Measurements from ENCODE around the gene DSTN.

Gene DSTN

DNA sequence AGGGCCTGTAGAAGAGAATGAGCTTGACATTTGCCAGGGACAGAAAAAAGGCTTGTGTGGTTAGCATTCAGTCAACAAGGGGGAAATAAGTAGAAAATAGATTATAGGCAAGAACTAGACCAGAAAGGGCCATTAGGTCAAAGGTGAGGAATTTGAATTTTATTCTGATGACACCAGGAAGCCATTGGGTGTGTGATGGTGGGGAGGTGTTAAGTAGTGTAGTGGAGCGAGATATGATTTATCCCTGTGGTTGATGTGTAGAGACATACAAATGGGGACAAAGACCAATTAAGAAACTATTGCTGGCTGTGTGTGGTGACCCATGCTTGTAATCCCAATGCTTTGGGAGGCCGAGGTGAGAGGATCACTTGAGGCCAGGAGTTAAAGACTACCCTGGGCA lies 11.0 kb downstream of the DSTN start:
- no peak for DNase-seq (ENCODE audit: low read depth)

DNA sequence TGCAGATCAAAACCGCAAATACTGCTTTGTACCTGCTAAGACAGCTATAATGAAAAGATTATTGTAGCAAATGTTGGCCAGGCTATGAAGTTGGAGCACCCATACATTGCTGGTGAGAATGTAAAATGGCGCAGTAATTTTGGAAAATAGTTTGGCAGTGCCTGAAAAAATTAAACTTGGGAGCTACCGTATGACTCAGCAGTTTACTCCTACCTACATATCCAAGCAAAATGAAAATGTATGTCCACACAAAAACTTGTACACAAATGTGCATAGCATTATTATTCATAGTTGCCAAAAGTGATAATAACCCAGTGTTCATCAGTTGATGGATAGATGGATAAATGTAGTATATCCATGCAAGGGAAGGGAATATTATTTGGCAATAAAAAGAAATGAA lies 13.3 kb downstream of the DSTN start:
- DNase-seq (ENCODE audit: low read depth), result no peak

DNA sequence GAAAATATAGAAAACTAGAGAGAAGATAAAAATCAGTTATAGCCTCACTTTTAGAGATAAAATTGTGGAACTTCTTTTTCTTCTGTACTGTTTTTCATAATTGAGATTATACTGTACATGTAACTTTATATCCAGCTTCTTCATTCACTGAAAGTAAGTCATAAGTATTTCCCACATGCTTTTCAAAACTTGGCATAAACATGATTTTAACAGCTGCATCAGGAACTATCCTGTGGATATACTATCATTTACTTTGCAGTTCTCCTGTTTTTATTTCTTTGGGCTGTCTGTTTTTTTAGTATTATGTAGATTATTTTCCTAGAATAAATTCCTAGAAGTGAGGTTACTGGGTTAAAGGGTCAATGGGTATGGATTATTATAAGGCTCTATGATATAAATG lies 14.8 kb downstream of the DSTN start:
- DNase-seq (ENCODE audit: low read depth), result no peak

DNA sequence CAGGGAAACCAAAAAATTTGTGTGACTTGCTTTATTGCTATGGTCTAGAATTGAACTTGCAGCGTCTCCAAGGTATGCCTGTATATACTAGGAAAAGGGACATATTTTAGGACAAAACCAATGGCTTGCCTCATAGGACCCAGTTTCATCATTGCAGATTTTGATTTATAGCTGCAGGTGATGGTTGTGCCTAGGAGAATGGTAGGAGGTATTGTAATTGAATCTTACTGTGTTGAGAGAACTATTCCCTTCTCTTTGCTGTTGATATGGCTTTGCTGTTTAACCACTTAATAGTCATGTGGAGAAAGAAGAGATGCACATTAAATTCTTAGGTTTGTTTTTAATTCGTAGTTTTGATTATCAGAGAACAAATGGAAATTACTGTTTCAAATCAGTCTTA lies 16.4 kb downstream of the DSTN start:
- DNase-seq (ENCODE audit: low read depth), result no peak

DNA sequence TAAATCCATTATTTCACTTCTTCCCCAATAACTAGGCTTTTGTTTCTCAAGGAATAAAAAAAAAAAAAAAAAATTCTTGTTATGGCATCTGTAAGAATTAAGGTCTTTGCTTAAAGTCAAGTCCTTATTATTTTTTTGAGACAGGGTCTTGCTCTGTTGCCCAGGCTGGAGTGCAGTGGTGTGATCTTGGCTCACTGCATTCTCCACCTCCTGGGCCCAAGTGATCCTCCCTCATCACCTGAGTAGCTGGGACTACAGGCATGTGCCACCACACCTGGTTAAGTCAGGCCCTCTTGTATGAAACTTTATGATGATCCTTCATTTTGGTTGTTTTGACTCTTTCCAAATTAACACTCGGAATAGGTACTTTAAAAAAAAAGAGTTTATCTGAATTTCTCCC lies 17.3 kb downstream of the DSTN start:
- no peak for DNase-seq (ENCODE audit: low read depth)

DNA sequence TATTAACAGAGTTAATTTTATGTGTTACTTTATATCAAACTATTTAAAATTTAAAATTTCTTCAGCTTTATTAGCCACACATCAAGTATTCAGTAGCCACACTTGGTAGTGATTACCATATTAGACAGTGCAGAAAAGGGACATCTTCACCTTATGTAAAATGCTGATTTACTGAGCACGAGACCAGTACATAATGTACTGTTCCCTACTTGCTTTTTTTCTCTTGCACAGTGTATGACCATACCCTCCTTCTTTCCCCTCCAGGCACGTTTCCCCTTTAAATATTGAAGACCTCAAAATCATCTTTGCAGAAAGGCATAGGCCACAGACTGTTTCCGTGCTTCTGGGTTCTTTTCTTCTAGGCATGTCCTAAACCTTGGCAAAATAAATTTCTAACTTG lies 17.9 kb downstream of the DSTN start:
- DNase-seq (ENCODE audit: low read depth), result no peak

DNA sequence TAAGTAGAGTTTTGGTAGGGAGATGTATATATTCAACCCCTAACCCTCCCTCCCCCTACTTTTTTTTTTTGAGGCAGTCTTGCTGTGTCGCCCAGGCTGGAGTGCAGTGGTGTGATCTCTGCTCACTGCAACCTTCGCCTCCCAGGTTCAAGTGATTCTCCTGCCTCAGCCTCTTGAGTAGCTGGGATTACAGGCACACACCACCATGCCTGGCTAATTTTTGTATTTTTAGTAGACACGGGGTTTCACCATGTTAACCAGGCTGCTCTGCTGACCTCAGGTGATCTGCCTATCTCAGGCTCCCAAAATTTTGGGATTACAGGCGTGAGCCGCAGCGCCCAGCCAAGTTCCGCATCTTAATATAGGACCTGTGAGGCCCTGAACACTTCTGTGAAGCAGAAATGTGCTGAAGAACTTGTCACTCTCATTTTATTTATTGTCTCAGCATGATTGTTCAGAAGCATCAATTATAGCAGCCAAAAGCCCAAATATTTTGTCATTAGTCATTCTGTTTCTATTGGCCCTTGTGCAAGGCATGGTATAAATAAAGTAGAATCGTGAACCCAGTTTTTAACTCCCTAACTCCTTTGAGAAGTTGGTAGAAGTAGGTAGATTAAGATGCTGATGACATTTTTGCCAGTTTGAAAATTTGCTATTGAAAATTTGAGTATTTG lies 19.4 kb downstream of the DSTN start:
- no peak for DNase-seq (ENCODE audit: low read depth)

DNA sequence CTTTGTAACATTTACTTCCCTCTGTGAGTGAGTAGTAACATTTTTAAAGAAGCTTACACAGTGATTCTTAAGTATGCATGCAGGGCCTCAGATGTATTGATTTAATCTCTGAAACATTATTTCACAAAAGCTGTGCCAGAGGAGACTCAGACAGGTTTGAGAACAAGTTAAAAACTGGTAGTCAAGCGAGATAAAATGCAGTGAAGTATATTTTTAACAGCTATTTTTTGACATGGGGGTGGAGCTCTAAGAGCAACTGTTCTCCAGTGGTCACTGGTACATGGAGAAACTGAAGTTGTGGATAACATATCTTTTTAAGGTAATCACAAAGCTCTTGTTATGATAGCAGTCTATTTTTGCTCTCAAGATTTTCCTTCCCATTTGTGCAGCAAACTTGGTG lies 20.4 kb downstream of the DSTN start:
- no peak for DNase-seq (ENCODE audit: low read depth)

DNA sequence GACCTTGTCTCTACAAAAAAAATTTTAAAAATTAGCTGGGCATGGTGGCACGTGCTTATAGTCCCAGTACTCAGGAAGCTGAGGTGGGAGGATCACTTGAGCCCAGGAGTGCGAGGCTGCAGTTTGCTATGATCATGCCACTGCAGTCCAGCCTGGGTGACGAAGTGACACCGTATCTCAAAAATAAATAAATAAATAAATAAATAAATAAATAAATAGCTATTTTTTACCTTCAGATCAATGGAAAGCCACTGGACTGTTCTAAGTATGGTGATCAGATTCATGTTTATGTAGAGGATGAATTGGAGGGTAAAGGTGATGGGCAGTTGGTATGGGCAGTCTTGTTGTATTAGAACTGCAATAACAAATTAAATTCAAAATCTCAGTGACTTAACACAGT lies 24.0 kb downstream of the DSTN start:
- DNase-seq (ENCODE audit: low read depth), result no peak

DNA sequence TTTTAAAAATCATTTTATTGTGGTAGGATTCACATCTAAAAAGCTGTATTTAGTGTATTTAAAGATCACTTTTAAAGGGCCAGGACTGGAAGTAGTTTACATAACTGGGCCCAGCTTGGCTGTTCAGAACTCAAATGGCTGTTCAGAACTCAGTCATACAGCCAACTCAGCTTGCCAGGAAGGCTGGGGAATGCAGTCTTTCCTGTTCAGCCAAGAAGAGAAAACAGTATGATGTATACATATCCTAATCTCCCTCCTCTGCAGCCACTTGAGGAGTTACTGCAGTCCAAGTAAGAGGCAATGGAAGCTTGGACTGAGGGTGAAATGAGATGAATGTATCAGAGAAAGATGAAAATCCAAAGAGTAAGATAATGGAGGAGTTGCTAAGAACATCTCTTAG lies 24.6 kb downstream of the DSTN start:
- no peak for DNase-seq (ENCODE audit: low read depth)

DNA sequence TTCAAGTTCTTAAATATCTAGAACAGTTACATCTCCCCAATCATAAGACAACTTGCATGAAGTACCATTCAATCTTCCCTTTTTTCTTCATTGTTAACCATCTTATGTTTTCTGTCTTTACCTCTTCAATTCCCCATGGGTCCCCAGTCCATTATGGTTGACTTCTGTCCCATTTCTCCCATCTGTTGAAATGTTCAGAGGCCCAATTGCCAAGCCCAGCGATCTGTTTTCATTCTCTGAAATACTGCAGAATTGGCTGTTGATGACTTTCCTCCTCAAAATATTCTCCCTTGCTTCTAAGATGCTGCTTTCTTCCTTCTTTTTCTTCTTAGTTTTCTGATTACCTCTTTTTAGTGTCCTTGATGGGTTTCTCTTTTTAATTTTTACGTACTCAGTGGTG lies 26.0 kb downstream of the DSTN start:
- no peak for DNase-seq (ENCODE audit: low read depth)

DNA sequence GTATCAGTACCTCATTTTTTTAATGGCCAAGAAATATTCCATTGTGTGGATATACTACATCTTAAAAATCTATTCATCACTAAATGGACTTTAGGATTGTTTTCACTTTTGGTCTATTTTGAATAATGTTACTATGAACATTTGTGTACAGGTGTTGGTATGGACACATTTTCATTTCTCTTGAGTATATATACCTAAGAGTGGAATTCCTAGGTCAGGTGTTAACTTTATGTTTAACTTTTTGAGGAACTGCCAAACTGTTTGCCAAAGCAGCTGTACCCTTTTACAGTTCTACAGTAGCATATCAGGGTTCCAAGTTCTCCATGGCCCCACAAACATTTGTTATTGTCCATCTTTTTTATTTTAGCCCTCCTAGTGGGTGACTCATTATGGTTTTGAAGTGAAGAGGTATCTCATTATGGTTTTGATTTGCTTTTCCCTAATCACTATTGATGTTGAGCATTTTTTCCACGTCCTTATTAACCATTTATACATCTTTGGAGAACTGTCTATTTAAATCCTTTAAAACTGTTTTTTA lies 28.2 kb downstream of the DSTN start:
- DNase-seq (ENCODE audit: low read depth), result no peak

DNA sequence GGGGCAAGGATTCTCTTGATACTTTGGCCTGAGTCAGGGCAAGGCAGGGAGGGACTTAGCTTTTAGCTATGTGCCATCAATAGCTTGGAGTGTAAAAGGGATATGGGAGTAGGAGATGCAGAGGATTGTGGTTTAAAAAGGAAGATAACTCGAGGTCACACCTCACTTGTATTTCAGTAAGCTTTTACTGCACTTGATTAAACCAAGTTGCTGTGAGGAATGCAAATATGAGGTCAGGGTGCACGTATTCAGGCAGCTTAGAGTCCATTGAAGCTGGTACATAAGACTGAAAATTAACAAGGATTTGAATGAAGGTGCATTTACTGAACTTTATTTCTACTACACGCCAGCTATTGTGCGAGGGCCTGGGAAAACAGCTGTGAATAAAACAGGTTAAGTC lies 32.1 kb downstream of the DSTN start:
- no peak for DNase-seq (ENCODE audit: low read depth)

DNA sequence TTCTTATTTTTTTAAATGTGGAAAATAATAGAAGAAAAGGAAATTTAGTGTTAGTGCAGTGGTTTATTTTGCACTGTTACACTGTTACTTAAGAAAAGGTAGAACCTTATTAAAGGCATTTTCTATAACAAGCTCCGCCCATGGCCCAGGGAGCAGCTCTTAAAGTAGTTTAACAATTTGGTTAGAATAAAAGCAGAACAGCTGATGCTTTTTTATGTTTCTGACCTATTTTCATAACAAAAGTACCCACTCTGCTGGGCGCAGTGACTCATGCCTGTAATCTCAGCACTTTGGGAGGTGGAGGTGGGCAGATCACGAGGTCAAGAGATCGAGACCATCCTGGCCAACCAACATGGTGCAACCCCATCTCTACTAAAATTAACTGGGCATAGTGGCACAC lies 32.6 kb downstream of the DSTN start:
- no peak for DNase-seq (ENCODE audit: low read depth)

DNA sequence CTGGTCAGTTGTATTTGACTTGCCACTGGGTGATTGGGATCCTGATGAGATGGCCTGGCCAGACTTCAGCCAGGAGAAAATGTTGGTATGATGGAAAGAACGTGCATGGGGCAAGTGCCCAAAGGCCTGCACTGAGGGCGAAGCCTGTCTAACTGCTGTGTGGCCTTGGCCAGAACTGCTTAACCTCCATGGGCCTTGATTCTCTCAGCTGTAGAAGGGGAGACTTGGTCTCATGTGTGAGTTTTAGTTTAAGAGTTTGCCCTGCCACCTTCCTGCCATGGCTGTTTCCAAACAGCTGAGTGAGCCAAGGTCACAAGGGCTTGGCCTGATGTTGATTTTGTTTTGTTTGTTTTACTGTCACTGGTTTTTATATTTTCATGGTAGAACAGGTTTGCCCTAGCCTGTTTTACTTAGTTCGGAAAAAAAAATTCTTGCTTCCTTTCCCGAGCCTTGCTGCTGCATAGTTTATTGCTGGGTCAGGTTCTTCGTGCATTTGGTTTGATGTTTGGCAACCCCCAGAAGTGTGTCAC lies 35.3 kb downstream of the DSTN start:
- no peak for DNase-seq (ENCODE audit: low read depth)

DNA sequence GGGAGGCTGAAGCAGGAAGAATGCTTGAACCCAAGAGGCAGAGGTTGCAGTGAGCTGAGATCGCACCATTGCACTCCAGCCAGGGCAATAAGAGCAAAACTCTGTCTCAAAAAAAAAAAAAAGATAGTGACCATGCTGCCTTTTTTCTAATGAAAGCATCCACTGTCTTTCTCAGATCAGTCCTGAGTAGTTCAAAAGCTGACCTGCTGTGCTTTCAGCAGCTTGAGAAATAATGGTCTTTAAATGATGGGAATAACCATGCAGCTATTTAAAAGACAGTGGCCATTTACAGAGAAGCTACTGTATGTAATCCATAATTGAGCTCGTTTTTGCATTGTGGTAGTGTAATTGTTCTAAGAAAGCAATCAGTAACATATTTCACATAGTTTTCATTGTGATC lies 36.1 kb downstream of the DSTN start:
- DNase-seq (ENCODE audit: low read depth), result no peak

DNA sequence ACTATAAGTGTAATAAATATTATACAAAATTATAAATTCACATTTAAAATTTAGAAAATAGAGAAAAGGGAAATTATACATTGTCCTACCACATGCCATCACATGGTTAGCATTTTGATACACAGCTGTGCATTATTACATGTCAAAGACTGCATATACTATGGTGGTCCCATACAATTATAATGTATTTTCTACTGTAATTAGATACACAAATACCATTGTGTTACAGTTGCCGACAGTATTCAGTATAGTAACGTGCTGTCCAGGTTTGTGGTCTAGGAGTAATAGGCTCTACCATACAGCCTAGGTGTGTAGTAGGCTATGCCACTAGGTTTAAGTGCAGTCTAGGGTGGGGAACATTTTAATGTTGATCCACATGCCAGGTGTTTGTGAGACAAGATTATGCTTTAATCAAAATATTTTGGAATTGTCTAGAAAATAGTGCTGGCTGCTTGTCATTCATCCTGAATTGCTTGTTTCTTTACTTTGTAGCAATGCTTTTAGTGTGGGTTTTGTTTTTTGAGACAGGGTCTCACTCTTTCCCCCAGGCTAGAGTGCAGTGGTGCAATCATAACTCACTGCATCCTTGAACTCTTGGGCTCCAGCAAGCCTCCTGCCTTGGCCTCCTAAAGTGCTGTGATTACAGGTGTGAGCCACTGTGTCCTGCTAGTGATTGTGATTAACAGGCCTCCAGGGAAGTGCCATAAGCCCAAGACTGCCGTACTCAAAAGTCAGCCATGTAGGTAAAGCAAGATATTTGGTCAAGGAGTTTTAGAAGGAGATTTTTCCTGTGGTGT lies 39.0 kb downstream of the DSTN start:
- no peak for DNase-seq (ENCODE audit: low read depth)

DNA sequence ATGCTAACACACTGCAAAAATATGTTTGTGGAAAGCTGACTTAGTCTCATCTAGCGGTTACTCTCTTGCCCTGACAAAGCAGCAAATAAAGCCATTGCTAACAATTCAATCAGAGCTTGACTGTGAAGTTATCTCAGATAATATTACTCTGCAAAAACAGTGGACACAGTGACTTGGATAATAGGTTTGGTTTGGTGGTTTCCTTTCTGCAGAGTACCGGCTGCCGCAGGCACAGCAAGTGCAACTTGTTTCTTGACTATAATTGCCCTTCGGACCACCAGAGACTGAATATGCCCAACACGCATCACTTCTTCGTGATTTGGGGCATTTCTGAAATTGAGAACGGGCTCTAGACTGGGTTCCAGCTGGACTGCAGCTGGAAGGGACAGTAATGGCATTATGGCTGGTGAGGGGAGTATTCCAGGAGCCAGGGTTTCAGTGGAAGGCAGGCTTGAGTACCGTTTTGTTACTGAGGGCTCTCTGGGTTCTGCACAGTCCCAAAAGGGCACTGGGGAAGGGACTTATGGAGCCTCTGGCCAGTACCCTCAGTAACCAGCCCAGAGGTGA lies 40.0 kb downstream of the DSTN start:
- DNase-seq (ENCODE audit: low read depth), result no peak

DNA sequence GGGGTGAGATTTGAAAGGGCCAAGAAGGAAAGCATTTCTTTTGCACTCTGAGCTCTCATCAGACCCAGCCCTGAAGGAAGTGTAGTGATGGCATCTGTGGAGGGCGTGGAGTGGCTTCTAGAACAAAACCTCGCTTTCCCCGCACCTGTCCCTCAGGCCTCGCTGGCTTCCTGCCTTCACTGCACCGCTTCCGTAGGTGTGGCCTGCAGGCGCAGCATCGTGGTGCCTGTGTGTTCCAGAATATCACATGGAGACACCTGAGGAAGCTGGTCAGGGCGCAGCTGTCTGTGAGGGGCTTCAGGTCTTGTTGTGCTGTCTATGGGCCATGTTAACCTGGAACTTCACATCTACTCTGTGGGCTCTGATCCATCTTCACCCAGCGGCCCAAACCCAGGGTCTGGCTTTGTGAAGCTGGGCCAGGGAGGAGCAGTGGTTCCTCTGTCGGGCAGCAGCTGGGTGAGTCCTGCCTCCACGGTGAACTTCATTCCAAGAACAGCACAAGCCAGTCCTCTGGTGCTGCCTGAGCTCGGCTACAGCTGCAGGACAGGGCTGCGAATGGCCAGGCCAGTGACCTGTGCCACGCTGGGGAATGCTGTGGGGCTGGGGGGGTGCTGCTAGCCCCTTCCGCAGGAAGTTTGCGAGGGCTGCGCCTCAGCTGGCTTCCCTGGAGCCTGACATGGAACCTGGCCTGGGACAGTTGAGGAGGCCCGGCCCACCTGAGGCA lies 40.9 kb downstream of the DSTN start:
- DNase-seq (ENCODE audit: low read depth), result no peak

DNA sequence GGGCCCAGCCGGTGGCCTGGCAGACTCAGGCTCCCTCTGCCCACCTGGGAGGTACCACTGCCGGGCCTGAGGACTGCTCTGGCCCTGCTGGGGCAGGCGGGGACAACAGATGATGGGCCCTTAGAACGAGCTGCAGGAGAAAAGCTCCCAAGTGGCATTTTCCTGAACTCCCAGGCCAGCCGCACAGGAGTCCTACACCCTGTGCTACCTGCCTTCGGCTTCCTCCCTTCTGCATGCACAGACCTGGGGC lies 41.3 kb downstream of the DSTN start:
- no peak for DNase-seq (ENCODE audit: low read depth)

DNA sequence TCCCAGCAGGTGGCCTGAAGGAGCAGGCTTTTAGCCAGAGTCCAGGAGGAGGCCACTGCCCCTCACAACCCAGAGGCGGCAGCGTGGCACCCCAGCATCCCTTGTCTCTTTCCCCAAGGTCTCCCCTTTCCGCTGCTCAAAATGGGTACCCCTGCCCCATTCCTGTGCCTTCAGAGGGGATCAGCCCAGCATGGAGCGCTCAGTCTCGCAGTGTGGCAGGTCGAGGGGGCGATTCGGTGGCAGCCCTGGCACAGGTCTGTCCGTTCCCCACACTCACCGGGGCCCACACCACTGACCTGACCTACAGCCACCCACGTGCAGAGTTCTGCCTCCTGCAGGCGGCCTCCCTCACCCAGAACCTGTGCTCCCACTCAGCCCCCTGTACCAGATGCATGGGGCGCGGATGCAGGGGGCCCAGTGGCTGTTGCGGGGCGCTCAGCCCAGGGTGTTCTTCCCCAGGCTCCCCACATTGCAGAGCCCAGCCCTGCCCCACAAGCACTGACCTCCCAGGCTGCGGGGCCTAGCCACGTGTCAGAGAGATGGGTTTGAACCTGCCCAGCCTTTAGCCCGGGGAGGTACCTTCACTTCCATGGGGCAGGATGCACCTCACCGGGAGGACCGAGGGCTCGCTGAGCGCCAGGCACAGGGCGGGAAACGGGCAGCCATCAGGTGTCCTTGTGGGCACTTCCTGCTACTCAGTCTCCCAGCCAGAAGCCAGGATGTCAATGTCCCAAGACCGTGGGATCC lies 41.8 kb downstream of the DSTN start:
- DNase-seq (ENCODE audit: low read depth), result no peak

Data from stimulated activated CD8-positive, alpha-beta memory T cell treated with anti-CD3 and anti-CD28 coated beads, Interleukin-15, amount 100 ng/mL, for 1 hour (primary cell).